Esophagus squamous epithelium (tissue), 4 donors: ENCODE data around the gene UVRAG.

Experiments
- POLR2A ChIP-seq, 4 donors: fragments of 450-650 bp; IDR thresholded peaks; one replicate each; pipeline ENCODE4 v1.6.1; 2017; ENCODE audit warnings: antibody characterized with exemption in 4 of 4, mild to moderate bottlenecking in 4 of 4, moderate library complexity in 3 of 4
- TF ChIP-seq, protein P1 (sequence below), 6 experiments: fragments of 450-650 bp in 4 of 6; fragments of 200-600 bp in 2 of 6; sonication (generic) in 2 of 6; IDR thresholded peaks; one replicate each; pipeline ENCODE4 v1.5.1; 2016 to 2019; ENCODE audit warnings: antibody characterized with exemption in 6 of 6, mild to moderate bottlenecking in 4 of 6, moderate library complexity in 4 of 6

DNA sequence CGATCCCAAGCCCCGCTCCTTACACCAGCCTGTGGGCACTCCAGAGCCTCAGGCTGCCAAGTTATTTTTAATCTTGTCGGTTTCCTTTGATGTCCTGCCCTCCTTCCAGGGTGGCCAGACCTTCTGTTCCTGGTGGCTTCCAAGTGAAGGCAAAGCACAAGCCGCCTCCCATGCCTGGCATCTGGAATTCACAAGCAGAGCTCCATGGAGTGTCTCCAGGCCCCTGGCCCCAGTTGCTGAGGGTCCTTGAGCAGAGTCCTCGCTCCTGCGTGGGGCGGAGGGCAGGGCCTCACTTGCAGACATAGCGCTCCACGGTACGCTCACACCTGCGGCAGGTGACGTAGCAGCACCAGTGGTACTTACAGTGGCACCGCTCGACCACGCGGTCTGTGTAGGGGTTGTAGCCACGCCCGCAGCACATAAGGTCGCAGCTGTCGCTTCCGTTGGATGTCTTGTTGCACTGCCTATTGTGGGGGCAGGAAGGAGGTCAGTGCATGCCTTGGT, 371.8 kb downstream of the UVRAG start:
- TF ChIP-seq, protein P1, sequence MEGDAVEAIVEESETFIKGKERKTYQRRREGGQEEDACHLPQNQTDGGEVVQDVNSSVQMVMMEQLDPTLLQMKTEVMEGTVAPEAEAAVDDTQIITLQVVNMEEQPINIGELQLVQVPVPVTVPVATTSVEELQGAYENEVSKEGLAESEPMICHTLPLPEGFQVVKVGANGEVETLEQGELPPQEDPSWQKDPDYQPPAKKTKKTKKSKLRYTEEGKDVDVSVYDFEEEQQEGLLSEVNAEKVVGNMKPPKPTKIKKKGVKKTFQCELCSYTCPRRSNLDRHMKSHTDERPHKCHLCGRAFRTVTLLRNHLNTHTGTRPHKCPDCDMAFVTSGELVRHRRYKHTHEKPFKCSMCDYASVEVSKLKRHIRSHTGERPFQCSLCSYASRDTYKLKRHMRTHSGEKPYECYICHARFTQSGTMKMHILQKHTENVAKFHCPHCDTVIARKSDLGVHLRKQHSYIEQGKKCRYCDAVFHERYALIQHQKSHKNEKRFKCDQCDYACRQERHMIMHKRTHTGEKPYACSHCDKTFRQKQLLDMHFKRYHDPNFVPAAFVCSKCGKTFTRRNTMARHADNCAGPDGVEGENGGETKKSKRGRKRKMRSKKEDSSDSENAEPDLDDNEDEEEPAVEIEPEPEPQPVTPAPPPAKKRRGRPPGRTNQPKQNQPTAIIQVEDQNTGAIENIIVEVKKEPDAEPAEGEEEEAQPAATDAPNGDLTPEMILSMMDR (IDR thresholded peaks at IDR 0.05) = no peak
- no peak for TF ChIP-seq POLR2A (IDR thresholded peaks at IDR 0.05)
